Tibial nerve (tissue), 4 donors: ENCODE measurements around the gene FRMD4A. TPM values are rescaled to one million over a fixed set of nuclear protein-coding genes. Genes with fewer than 3 reads are reported as not detected.
"Not testable (repeated sequence)": the region's sequence is repeated elsewhere in the genome, so short reads cannot be mapped to it uniquely, and the experiment has no call there.

Source experiments
- DNase-seq, 2 donors: peaks; one replicate each; pipeline ENCODE4 v3.0.0-alpha.2; 2019; ENCODE audit warnings: low spot score in 2 of 2
- H3K27ac ChIP-seq, 4 donors: fragments of 200-600 bp; sonication (generic) in 3 of 4; one replicate each; pipeline ENCODE4 v1.5.1; 2017 to 2019; ENCODE audit warnings: mild to moderate bottlenecking in 1 of 4
- H3K27me3 ChIP-seq, 2 donors: fragments of 200-600 bp; sonication (generic) in 1 of 2; one replicate each; pipeline versions ENCODE4 v1.5.1 to v1.6.0; 2017 to 2019
- H3K36me3 ChIP-seq, 3 donors: fragments of 200-600 bp; sonication (generic); one replicate each; pipeline ENCODE4 v1.5.1; 2018 to 2019
- H3K4me1 ChIP-seq, 4 donors: fragments of 200-600 bp; sonication (generic) in 3 of 4; one replicate each; pipeline ENCODE4 v1.5.1; 2017 to 2019
- H3K4me3 ChIP-seq, 4 donors: fragments of 200-600 bp; sonication (generic) in 3 of 4; one replicate each; pipeline ENCODE4 v1.5.1; 2017 to 2019; ENCODE audit warnings: mild to moderate bottlenecking in 1 of 4, moderate library complexity in 1 of 4
- H3K9me3 ChIP-seq, 4 donors: fragments of 200-600 bp; sonication (generic) in 3 of 4; one replicate each; pipeline ENCODE4 v1.5.1; 2017 to 2019
- CTCF ChIP-seq, 5 experiments: fragments of 200-600 bp in 3 of 5; fragments of 450-650 bp in 2 of 5; sonication (generic) in 3 of 5; IDR thresholded peaks; one replicate each; pipeline ENCODE4 v1.5.1; 2016 to 2019; ENCODE audit warnings: antibody characterized with exemption in 5 of 5, mild to moderate bottlenecking in 3 of 5, moderate library complexity in 2 of 5
- EP300 ChIP-seq, 2 donors: sonication (generic); formaldehyde crosslinking; IDR thresholded peaks; one replicate each; pipeline ENCODE4 v1.6.1; 2017; ENCODE audit warnings: antibody characterized with exemption in 2 of 2, mild to moderate bottlenecking in 1 of 2
- POLR2A ChIP-seq, 2 donors: fragments of 450-650 bp; IDR thresholded peaks; one replicate each; pipeline ENCODE4 v1.6.1; 2017; ENCODE audit warnings: antibody characterized with exemption in 2 of 2, mild to moderate bottlenecking in 2 of 2, moderate library complexity in 2 of 2
- WGBS, 2 donors: methylation state at CpG; one replicate each; pipeline ENCODE4 v1.1.5; 2018; 5-methylcytosine and 5-hydroxymethylcytosine counted together
- total RNA-seq, 4 donors: library from RNA; depleted of rRNA; stranded (reverse); fragments of >200 nt; gene quantifications; one replicate each; pipeline ENCODE4 v1.1.0, GENCODE V29; 2016

Gene FRMD4A
- total RNA-seq, 4 donors from 2014 or later: 39.8 to 89.7 (median 53.9) TPM

- H3K27me3 ChIP-seq: no peaks in the 10 kb centered on the region
- TF ChIP-seq CTCF (IDR thresholded peaks at IDR 0.05) (no peak), EP300 (IDR thresholded peaks at IDR 0.05) (no peak), POLR2A (IDR thresholded peaks at IDR 0.05) (no peak)
- no peak overlapping the region for H3K4me3 ChIP-seq
- no peaks in the 10 kb centered on the region for H3K36me3 ChIP-seq
- H3K9me3 ChIP-seq: no peaks in the 10 kb centered on the region
- H3K4me1 ChIP-seq: peaks cover 0 to 48% (median 6%) of the 10 kb centered on the region in 4 donors
- H3K27ac ChIP-seq: peak overlapping the region in 2 of 4 donors; percentile 76 to 79
- 91 to 92% methylated on average over 9 of the region's 9 CpGs for WGBS, 2 donors
- no peak for DNase-seq
Observed at GRCh38 chr10:13957856-13958255, 372.9 kb downstream of the FRMD4A start.

GRCh38 chr10:13956826-13957225, 373.9 kb downstream of the FRMD4A start:
- H3K4me1 ChIP-seq: peaks cover 0 to 40% (median 6%) of the 10 kb centered on the region in 4 donors
- H3K9me3 ChIP-seq: no peaks in the 10 kb centered on the region
- peak; percentile 77 to 82 for DNase-seq
- H3K36me3 ChIP-seq: no peaks in the 10 kb centered on the region
- WGBS, 2 donors: 11 to 16% methylated on average over 8 of the region's 8 CpGs
- no peaks in the 10 kb centered on the region for H3K27me3 ChIP-seq
- H3K4me3 ChIP-seq: no peak overlapping the region
- peak overlapping the region; percentile 39 to 79 (median 76) for H3K27ac ChIP-seq
- TF ChIP-seq CTCF (IDR thresholded peaks at IDR 0.05) (peak; percentile 23 to 82 (median 69)), POLR2A (IDR thresholded peaks at IDR 0.05) (peak in 1 of 2 donors; percentile 9), EP300 (IDR thresholded peaks at IDR 0.05) (peak; percentile 67 to 96)

- TF ChIP-seq POLR2A (IDR thresholded peaks at IDR 0.05) (no peak), EP300 (IDR thresholded peaks at IDR 0.05) (no peak), CTCF (IDR thresholded peaks at IDR 0.05) (no peak)
- peaks cover 0 to 35% (median 7%) of the 10 kb centered on the region in 4 donors for H3K4me1 ChIP-seq
- H3K9me3 ChIP-seq: no peaks in the 10 kb centered on the region
- H3K27ac ChIP-seq: peak overlapping the region in 3 of 4 donors; percentile 39 to 76 (median 75)
- WGBS, 2 donors: 61 to 67% methylated on average over 7 of the region's 7 CpGs
- H3K4me3 ChIP-seq: no peak overlapping the region
- H3K36me3 ChIP-seq: no peaks in the 10 kb centered on the region
- DNase-seq: no peak
- no peaks in the 10 kb centered on the region for H3K27me3 ChIP-seq
Observed at GRCh38 chr10:13955409-13956068, 375.2 kb downstream of the FRMD4A start.

- H3K27me3 ChIP-seq, H3K4me3 ChIP-seq, H3K9me3 ChIP-seq, H3K27ac ChIP-seq, H3K36me3 ChIP-seq, DNase-seq: not testable (repeated sequence)
- WGBS, 2 donors: 85 to 86% methylated on average over 8 of the region's 8 CpGs
- H3K4me1 ChIP-seq: peaks cover 0 to 36% (median 10%) of the 10 kb centered on the region in 4 donors
Observed at GRCh38 chr10:13954195-13954594, 376.5 kb downstream of the FRMD4A start.

- Histone ChIP-seq H3K9me3 (no peaks in the 10 kb centered on the region), H3K27ac (no peak overlapping the region)
Observed at GRCh38 chr10:13953371-13953770, 377.4 kb downstream of the FRMD4A start.

More at GRCh38 chr10:13953371-13953770, 377.4 kb downstream of the FRMD4A start:
- H3K4me1 ChIP-seq: peaks cover 0 to 36% (median 10%) of the 10 kb centered on the region in 4 donors
- H3K4me3 ChIP-seq: no peak overlapping the region
- no peak for DNase-seq
- 80 to 92% methylated on average over 4 of the region's 4 CpGs for WGBS, 2 donors
- TF ChIP-seq EP300 (IDR thresholded peaks at IDR 0.05) (no peak), CTCF (IDR thresholded peaks at IDR 0.05) (no peak), POLR2A (IDR thresholded peaks at IDR 0.05) (no peak)
- H3K27me3 ChIP-seq: no peaks in the 10 kb centered on the region
- no peaks in the 10 kb centered on the region for H3K36me3 ChIP-seq
